IPS-18c (cell line): ENCODE results near the gene CDK5.
A peak's percentile ranks its signal among the peaks of the same experiment; 100 is the strongest.

Source experiments
- H3K4me3 ChIP-seq: 2 replicates; pipeline ENCODE4 v1.7.0; 2013; ENCODE audit warnings: low read depth, mild to moderate bottlenecking, low read length, moderate library complexity; ENCODE audit not compliant: insufficient read depth
- H3K9me3 ChIP-seq: one replicate; pipeline ENCODE4 v1.6.1; 2013; ENCODE audit warnings: mild to moderate bottlenecking, low read length, moderate library complexity; ENCODE audit not compliant: control insufficient read depth, insufficient read depth

The CDK5 gene

GRCh38 chr7:151088856-151089699 is 31.4 kb upstream of the CDK5 start:
- peak overlapping the region; percentile 74 for H3K4me3 ChIP-seq
- H3K9me3 ChIP-seq, result no peaks in the 10 kb centered on the region

GRCh38 chr7:151088019-151088855 is 30.5 kb upstream of the CDK5 start:
- Histone ChIP-seq H3K4me3 (peak overlapping the region; percentile 74), H3K9me3 (no peaks in the 10 kb centered on the region)

- peak overlapping the region; percentile 74 for H3K4me3 ChIP-seq
- H3K9me3 ChIP-seq, result no peaks in the 10 kb centered on the region
These were observed 29.7 kb upstream of the CDK5 start for GRCh38 chr7:151087245-151088018.

GRCh38 chr7:151086802-151087244 is 29.1 kb upstream of the CDK5 start:
- Histone ChIP-seq H3K9me3 (no peaks in the 10 kb centered on the region), H3K4me3 (peak overlapping the region; percentile 74)

GRCh38 chr7:151085691-151086620 is 28.3 kb upstream of the CDK5 start, which contains the start of gene AGAP3:
Gene AGAP3, plus strand, starts transcription at chr7:151086475. Its CDS starts 267 bp downstream, at chr7:151086742.
- peak within 1 kb of the TSS; percentile 74 for H3K4me3 ChIP-seq
- H3K9me3 ChIP-seq, result no peaks in the 10 kb centered on the region

- no peaks in the 10 kb centered on the region for H3K9me3 ChIP-seq
- H3K4me3 ChIP-seq, result no peak overlapping the region
These were observed 27.6 kb upstream of the CDK5 start for GRCh38 chr7:151085329-151085690.

GRCh38 chr7:151083824-151084160 is 26.1 kb upstream of the CDK5 start:
- Histone ChIP-seq H3K9me3 (no peaks in the 10 kb centered on the region), H3K4me3 (peak overlapping the region; percentile 69)

- H3K4me3 ChIP-seq, result peak within 1 kb of the TSS; percentile 69
- H3K9me3 ChIP-seq, result no peaks in the 10 kb centered on the region
These were observed 25.6 kb upstream of the CDK5 start, which contains the start of gene TMUB1 for GRCh38 chr7:151083071-151083823. Gene TMUB1, minus strand, starts transcription at chr7:151083493. Its CDS starts 930 bp downstream, at chr7:151082563.

- peak overlapping the region; percentile 69 for H3K4me3 ChIP-seq
- no peaks in the 10 kb centered on the region for H3K9me3 ChIP-seq
These were observed 24.7 kb upstream of the CDK5 start for GRCh38 chr7:151082141-151083070.

GRCh38 chr7:151081170-151082101 is 23.7 kb upstream of the CDK5 start:
- Histone ChIP-seq H3K4me3 (peak overlapping the region; percentile 94), H3K9me3 (no peaks in the 10 kb centered on the region)

GRCh38 chr7:151080522-151081169 is 22.9 kb upstream of the CDK5 start, which contains the start of gene FASTK:
Gene FASTK, minus strand, starts transcription at chr7:151080809. Its CDS starts 43 bp downstream, at chr7:151080766.
- Histone ChIP-seq H3K9me3 (no peaks in the 10 kb centered on the region), H3K4me3 (peak within 1 kb of the TSS; percentile 94)

- Histone ChIP-seq H3K9me3 (no peaks in the 10 kb centered on the region), H3K4me3 (peak overlapping the region; percentile 94)
These were observed 22.4 kb upstream of the CDK5 start for GRCh38 chr7:151080067-151080521.

GRCh38 chr7:151079199-151079910 is 21.7 kb upstream of the CDK5 start:
- Histone ChIP-seq H3K9me3 (no peaks in the 10 kb centered on the region), H3K4me3 (peak overlapping the region; percentile 94)
